Activated T-cell treated with anti-CD3 and anti-CD28 coated beads for 48 hours (primary cell): ENCODE data around the gene BEND5.
A peak's percentile ranks its signal among the peaks of the same experiment; 100 is the strongest.

ENCODE experiments used
- DNase-seq: peaks from one replicate; pipeline ENCODE4 v3.0.0-alpha.2; 2020; ENCODE audit warnings: low read depth

BEND5 gene

GRCh38 chr1:48718705-48719104 is 58.0 kb downstream of the BEND5 start:
- no peak for DNase-seq

DNA sequence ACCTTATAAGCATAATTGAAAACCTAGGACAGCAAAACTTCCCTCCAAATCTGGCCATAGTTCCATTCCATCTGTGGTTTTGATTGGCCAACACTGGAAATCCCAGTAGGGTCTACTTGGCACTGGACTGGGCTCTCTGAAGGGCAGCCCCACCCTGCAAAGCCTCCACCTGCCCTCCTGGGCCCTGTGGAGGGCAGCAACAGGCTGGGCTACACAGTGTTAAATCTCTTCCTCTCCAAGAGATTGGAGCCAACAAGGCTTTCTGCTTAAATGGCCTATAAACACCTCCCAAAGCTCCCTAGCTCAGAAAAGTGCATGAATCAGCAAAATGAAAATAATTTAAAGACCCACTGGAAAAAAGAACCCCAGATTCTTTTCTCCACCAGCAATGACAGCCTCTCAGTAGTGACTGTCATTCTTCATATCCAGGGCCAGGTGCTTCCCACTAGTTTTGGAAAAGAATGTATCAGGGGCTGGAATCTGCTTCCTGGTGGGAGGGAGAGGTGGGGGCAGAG is 58.5 kb downstream of the BEND5 start:
- no peak for DNase-seq

- DNase-seq = no peak
Measured at GRCh38 chr1:48717082-48717481, 59.6 kb downstream of the BEND5 start.

- no peak for DNase-seq
Measured at GRCh38 chr1:48715921-48716320, 60.8 kb downstream of the BEND5 start.

GRCh38 chr1:48710915-48711314 is 65.8 kb downstream of the BEND5 start:
- DNase-seq = no peak

- DNase-seq = no peak
Measured at GRCh38 chr1:48710318-48710717, 66.4 kb downstream of the BEND5 start.

DNA sequence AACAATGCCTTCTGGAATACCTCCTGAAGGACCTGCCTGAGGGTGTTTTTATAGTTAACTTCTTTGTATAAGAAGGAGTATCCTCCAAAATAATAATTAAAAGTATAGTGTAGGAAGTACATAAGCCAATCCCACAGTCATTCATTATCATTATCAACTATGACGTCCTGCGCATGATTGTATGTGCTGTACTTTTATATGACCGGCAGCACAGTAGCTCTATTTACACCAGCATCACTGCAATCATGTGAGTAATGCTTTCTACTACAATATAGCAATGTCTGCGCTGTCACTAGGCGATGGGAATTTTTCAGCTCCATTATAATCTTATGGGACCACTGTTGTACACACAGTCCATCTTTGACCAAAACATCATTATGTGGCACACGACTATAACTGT is 72.0 kb downstream of the BEND5 start:
- no peak for DNase-seq

DNA sequence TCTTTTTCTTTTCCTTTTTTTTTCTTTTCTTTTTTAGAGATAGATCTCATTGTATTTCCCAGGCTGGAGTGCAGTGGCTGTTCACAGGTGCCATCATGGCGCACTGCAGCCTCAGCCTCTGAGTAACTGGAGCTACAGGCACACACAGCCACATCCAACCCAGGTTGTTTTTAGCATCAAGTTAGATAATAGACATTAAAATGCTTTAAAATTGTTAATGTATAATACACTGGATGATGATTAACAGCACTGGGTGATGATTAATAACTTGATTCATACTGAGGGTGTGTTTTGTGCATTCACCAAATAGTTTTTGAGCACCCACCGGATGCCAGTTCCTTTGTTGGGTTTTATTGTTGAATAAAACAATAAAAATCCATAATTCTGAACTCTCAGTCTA is 75.2 kb downstream of the BEND5 start:
- DNase-seq = no peak

- peak; percentile 51 for DNase-seq
Measured at GRCh38 chr1:48697066-48697707, 79.5 kb downstream of the BEND5 start.

DNA sequence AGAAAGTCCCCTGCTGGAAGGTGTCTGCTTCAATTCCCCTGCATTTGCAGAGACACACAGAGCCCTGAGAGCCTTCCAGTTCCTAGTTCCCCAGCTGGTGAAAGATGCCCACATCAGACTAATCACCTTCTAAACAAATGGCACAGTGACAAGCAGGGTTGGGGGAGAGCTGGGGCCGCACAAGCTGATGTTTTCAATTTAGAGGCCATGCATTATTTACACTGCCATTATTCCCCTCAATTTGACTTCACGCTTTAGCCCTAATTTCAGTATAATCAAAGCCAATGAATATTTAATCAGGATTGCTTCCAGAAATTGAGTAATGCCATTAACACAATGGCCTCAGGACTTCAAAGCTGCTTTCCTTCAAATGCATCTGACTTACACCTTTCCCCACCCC is 81.5 kb downstream of the BEND5 start:
- DNase-seq = no peak

GRCh38 chr1:48693674-48694320 is 82.9 kb downstream of the BEND5 start:
- no peak for DNase-seq

DNA sequence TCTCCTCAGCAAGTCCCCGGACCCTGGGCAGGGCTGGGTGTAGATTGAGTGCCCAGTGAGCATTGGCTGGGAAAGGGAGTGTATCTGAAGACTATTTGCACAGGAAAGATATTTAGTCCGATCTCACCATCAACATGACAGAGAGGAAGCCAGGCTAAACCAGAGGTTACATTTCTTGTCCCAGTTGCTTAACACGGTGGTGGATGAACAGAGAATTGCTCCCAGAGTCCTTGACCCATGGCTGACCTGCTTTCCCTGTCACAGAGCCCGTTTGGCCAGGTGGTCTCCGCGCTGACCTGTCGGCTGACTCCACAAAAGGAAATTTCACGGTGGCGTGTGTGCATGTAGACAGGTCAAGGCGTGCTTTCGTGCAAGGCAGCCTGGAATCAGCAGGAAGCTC is 83.5 kb downstream of the BEND5 start:
- DNase-seq = no peak

- DNase-seq = no peak
Measured at GRCh38 chr1:48692235-48692634, 84.5 kb downstream of the BEND5 start.

- DNase-seq = no peak
Measured at GRCh38 chr1:48691429-48692001, 85.2 kb downstream of the BEND5 start.

GRCh38 chr1:48688102-48688760 is 88.5 kb downstream of the BEND5 start:
- DNase-seq = no peak

DNA sequence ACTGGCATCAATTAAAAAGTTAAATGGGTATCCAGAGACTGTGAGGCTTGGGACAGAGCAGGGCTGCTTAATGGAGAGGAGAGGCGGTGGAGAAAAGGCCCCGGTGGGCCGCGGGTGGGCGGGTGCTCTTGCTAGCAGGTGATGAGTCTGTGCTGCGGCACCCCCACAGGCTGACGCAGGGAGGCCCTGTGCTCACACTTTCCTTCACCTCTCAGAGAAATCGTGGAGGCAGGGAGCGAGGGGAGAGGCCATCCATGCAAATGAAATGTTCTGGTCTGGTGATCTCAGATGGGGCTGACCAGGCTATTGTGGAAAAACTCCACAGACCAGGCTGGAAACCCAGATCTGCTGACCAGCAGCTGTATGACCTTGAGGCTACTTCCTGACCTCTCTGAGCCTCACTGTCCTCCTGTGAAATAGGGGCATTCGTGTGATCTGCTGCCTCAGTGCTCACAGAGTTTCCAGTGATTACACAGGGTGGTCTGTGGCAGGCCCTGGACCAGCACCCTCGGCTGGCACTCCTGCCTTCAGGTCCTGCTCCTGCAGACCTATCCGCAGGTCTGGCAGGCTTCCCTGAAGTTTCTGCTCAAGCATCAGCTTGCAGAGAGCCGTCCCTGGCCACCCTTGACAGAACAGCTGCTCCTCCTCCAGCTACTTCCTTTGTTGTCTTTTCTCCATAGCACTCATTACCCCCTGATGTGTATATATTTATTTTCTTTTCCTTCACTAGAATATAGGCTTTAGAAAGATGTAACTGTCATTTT is 89.2 kb downstream of the BEND5 start:
- no peak for DNase-seq

DNA sequence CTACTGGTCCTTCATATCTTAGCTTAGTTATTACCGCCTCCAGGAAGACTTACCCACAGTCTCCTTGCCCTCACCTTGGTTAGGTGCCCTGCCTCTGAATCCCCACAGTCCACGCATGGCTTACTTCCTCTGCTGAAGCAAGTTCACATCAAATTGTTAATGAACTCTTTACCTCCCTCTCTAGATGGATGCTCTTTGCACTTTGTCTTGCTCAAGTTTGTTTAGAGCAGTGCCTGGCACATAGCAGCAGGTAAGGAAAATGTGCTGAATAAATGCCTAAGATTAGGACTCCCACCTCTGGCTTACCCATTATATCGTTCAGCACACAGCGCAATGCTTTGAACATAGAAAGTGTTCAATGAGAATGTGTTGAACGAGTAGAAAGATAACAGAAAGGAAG is 90.5 kb downstream of the BEND5 start:
- no peak for DNase-seq

DNA sequence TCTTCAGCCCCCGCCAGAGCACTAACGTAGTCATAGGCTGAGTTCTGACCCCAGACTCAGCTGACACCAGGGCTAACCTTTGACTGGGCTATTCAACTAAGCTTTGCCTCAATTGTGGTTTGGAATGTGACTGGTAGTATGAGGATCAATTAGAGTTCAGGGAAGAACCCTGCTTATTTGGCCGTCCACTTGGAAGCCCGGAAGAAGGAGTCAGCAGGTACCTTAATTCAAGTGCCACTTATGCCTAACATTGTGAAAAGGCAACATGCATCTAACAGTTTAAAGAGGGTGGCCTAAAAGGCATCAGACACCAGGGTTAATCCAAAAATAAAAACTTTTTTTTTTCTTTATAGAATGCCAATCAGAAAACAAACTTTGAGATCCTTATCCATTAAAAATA is 92.3 kb downstream of the BEND5 start:
- DNase-seq = no peak

DNA sequence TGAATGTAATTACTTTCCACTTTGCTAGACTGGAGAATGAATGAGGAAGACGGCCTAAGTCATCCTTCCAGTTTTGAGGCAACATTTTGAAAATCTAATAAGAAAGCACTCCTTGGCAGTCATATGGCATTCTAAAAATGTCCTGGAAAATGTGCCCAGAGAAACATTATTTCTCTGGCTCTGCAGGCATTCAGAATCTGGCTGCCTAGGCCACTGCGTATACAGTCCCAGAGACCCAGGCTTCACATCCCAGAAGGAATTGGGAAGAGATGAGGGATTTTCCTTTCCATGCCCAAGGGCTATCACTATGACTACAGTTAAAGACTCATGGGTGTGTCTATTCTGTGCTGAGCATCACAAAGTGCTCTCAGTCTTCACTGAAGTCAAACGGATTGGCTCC is 92.9 kb downstream of the BEND5 start:
- no peak for DNase-seq

- DNase-seq = no peak
Measured at GRCh38 chr1:48681476-48682305, 95.0 kb downstream of the BEND5 start.

DNA sequence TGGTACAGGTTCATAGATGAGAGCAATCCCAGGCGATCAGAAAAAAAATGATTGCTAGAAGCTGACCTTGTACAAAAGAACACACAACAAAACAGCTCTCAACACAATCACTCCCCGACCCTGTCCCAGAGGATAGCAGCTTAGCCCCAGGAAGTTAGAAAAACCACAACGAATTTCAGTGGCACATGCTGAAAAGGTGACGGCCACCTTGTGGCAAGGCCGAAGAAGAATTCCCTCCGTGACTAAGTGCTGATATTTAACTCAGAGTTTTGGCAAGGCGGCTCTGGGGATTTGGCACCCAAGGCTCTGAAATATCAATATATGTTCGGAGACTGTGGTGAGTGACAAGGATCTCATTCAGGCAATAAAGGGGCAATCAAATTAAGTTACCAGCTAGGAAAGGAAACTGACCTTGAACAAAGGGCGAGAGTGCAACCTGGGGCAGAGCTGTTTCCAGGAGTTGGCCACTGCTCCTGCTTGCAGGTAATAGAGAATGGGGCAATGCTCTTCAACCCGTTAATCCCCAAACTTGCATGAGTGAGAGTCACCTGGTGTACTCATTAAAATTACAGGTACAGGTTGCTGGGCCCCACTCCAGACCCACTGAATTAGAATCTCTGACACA is 96.2 kb downstream of the BEND5 start:
- no peak for DNase-seq
